ELF-1 (cell line): ENCODE data around the gene LOXL1.
"Not testable (repeated sequence)": the region's sequence is repeated elsewhere in the genome, so short reads cannot be mapped to it uniquely, and the experiment has no call there.

ENCODE experiments used
- DNase-seq: peaks from one replicate; pipeline ENCODE4 v3.0.0-alpha.2; 2016; ENCODE audit warnings: low read depth, low spot score

The LOXL1 gene

GRCh38 chr15:73937726-73938125 lies 11.5 kb downstream of the LOXL1 start:
- no peak for DNase-seq

GRCh38 chr15:73938516-73938915 lies 12.3 kb downstream of the LOXL1 start:
- DNase-seq, result not testable (repeated sequence)

- DNase-seq, result no peak
Observed at GRCh38 chr15:73939138-73939537, 12.9 kb downstream of the LOXL1 start.

GRCh38 chr15:73940061-73940981 lies 14.1 kb downstream of the LOXL1 start:
- DNase-seq, result no peak

- DNase-seq, result peak; percentile 86
Observed at GRCh38 chr15:73941044-73941443, 14.8 kb downstream of the LOXL1 start.

GRCh38 chr15:73941449-73941848 lies 15.2 kb downstream of the LOXL1 start:
- DNase-seq, result no peak

GRCh38 chr15:73941871-73942635 lies 15.8 kb downstream of the LOXL1 start:
- peak; percentile 30 for DNase-seq

GRCh38 chr15:73942751-73943270 lies 16.5 kb downstream of the LOXL1 start:
- DNase-seq, result no peak

- peak; percentile 91 for DNase-seq
Observed at GRCh38 chr15:73944161-73945129, 18.2 kb downstream of the LOXL1 start.

GRCh38 chr15:73945130-73945508 lies 18.9 kb downstream of the LOXL1 start:
- DNase-seq, result no peak

- DNase-seq, result no peak
Observed at GRCh38 chr15:73946046-73946721, 19.9 kb downstream of the LOXL1 start.

- no peak for DNase-seq
Observed at GRCh38 chr15:73946795-73947370, 20.6 kb downstream of the LOXL1 start.

GRCh38 chr15:73947651-73948050 lies 21.4 kb downstream of the LOXL1 start:
- no peak for DNase-seq

GRCh38 chr15:73948396-73948795 lies 22.1 kb downstream of the LOXL1 start:
- DNase-seq, result no peak

GRCh38 chr15:73948982-73949381 lies 22.7 kb downstream of the LOXL1 start:
- DNase-seq, result no peak

GRCh38 chr15:73949496-73949895 lies 23.2 kb downstream of the LOXL1 start:
- DNase-seq, result no peak

GRCh38 chr15:73950479-73950830 lies 24.2 kb downstream of the LOXL1 start:
- DNase-seq, result no peak

- DNase-seq, result peak; percentile 96
Observed at GRCh38 chr15:73950831-73951561, 24.7 kb downstream of the LOXL1 start.

- DNase-seq, result no peak
Observed at GRCh38 chr15:73951601-73952000, 25.3 kb downstream of the LOXL1 start.
